OCI-LY1 (cell line): Measurements from ENCODE around the gene ICAM5.

Experiments
- EZH2 ChIP-seq: fragments of 200-600 bp; sonication (generic), shearing (Covaris generic); IDR thresholded peaks from 2 replicates; pipeline ENCODE4 v1.8.0; 2017; ENCODE audit warnings: borderline replicate concordance, mixed run types, mild to moderate bottlenecking, antibody characterized with exemption, low read length, moderate library complexity, mixed read lengths
- TF ChIP-seq, protein P1 (sequence below): fragments of 200-600 bp; sonication (generic), shearing (Covaris generic); IDR thresholded peaks from 2 replicates; pipeline ENCODE4 v1.5.1; 2017; ENCODE audit warnings: mild to moderate bottlenecking, antibody characterized with exemption, low read length, moderate library complexity, mixed read lengths

DNA sequence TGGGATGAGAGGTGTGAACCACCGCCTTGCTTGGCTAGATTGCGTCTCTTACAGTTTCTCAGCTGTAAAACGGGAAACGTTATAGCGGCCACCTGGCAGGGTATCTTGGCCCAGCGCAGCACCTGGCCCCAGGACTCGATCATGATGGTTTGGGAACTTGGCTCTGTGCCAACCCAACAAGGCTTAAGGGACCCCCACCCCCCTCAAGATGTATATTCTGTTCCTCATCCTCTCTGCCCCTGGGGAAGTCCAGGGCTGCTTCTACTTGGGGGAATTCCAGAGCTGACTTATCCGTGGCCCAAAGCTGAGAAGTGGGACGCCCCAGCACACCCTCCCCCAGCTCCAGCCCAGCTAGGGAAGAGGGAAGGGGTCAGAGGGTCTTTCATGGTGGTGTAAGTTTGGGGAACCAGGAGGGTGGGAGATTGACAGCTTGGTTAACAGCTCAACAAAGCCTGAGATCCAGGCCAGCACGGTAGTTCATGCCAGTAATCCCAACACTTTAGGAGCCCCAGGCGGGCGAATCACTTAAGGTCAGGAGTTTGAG lies 18.1 kb upstream of the ICAM5 start:
- TF ChIP-seq, protein P1, sequence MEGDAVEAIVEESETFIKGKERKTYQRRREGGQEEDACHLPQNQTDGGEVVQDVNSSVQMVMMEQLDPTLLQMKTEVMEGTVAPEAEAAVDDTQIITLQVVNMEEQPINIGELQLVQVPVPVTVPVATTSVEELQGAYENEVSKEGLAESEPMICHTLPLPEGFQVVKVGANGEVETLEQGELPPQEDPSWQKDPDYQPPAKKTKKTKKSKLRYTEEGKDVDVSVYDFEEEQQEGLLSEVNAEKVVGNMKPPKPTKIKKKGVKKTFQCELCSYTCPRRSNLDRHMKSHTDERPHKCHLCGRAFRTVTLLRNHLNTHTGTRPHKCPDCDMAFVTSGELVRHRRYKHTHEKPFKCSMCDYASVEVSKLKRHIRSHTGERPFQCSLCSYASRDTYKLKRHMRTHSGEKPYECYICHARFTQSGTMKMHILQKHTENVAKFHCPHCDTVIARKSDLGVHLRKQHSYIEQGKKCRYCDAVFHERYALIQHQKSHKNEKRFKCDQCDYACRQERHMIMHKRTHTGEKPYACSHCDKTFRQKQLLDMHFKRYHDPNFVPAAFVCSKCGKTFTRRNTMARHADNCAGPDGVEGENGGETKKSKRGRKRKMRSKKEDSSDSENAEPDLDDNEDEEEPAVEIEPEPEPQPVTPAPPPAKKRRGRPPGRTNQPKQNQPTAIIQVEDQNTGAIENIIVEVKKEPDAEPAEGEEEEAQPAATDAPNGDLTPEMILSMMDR: no peak
- TF ChIP-seq EZH2: no peak
